H1 (cell line): Measurements from ENCODE around the gene SYCE1L. TPM values are rescaled to one million over a fixed set of nuclear protein-coding genes. Genes with fewer than 3 reads are reported as not detected.
"Not testable (repeated sequence)": the region's sequence is repeated elsewhere in the genome, so short reads cannot be mapped to it uniquely, and the experiment has no call there.

Experiments used
- CTCF ChIA-PET: fragments of 300-600 bp; sonication (Branson Sonifier 250); formaldehyde crosslinking; loops from one replicate; lab custom pipeline; 2021; ENCODE audit not compliant: partially characterized antibody; lab: Charles Lee
- POLR2A ChIA-PET: fragments of 300-600 bp; sonication (Branson Sonifier 250); formaldehyde crosslinking; loops from one replicate; lab custom pipeline; 2021; ENCODE audit warnings: inconsistent platforms; ENCODE audit not compliant: partially characterized antibody; lab: Charles Lee
- DNase-seq, 2 experiments: peaks; one replicate each; pipeline versions ENCODE4 v3.0.0 to v3.0.0-alpha.2; 2010 to 2022; ENCODE audit warnings: low spot score in 2 of 2, low read depth in 1 of 2, mixed read lengths in 1 of 2
- FAIRE-seq: peaks from 2 replicates; lab custom pipeline; 2011; peaks lifted over from hg19 to GRCh38; lab: Jason Lieb, UNC
- H2AFZ ChIP-seq: 2 replicates; pipeline ENCODE4 v1.8.1; 2012; ENCODE audit warnings: low read length, inconsistent platforms
- H2AK5ac ChIP-seq: 2 replicates; pipeline ENCODE4 v1.6.1; 2013; ENCODE audit warnings: low read depth, low read length
- H2BK120ac ChIP-seq: replicated peaks from 2 replicates; pipeline ENCODE3; 2013; ENCODE audit warnings: low read depth, low read length, inconsistent platforms
- H2BK12ac ChIP-seq: 2 replicates; pipeline ENCODE4 v1.6.1; 2013; ENCODE audit warnings: low read depth, low read length
- H2BK15ac ChIP-seq: 2 replicates; pipeline ENCODE4 v1.6.1; 2013; ENCODE audit warnings: low read length
- H2BK20ac ChIP-seq: 2 replicates; pipeline ENCODE4 v1.6.1; 2013; ENCODE audit warnings: low read length
- H2BK5ac ChIP-seq: 2 replicates; pipeline ENCODE4 v1.6.1; 2013; ENCODE audit warnings: low read depth, low read length
- H3K14ac ChIP-seq: 2 replicates; pipeline ENCODE4 v1.6.1; 2013; ENCODE audit warnings: inconsistent platforms; ENCODE audit not compliant: insufficient read length
- H3K18ac ChIP-seq: 2 replicates; pipeline ENCODE4 v1.6.1; 2013; ENCODE audit warnings: low read length; ENCODE audit errors: extremely low read depth
- H3K23ac ChIP-seq: 2 replicates; pipeline ENCODE4 v1.6.1; 2013; ENCODE audit warnings: inconsistent platforms; ENCODE audit not compliant: insufficient read length
- H3K23me2 ChIP-seq: 2 replicates; pipeline ENCODE4 v1.6.1; 2013; ENCODE audit warnings: low read depth, low read length
- H3K27ac ChIP-seq: 2 replicates; pipeline ENCODE4 v1.6.1; 2011; ENCODE audit warnings: low read depth, low read length, inconsistent platforms
- H3K27me3 ChIP-seq, 4 experiments: replicated peaks in 1 of 4; 1 replicate in 1 of 4; 2 replicates in 3 of 4; pipeline versions ENCODE4 v1.6.1 to v1.8.1; 2011 to 2013; ENCODE audit warnings: low read length in 3 of 4, mild to moderate bottlenecking in 3 of 4, inconsistent platforms in 2 of 4, mixed read lengths in 2 of 4, moderate library complexity in 1 of 4; ENCODE audit not compliant: control insufficient read depth in 3 of 4, insufficient read depth in 3 of 4; ENCODE audit errors: extremely low read depth in 1 of 4
- H3K36me3 ChIP-seq, 4 experiments: 2 replicates each; pipeline versions ENCODE4 v1.6.1 to v1.8.1; 2011 to 2013; ENCODE audit warnings: mild to moderate bottlenecking in 4 of 4, low read length in 3 of 4, moderate library complexity in 2 of 4, control low read depth in 1 of 4, inconsistent platforms in 1 of 4; ENCODE audit not compliant: insufficient read depth in 4 of 4, control insufficient read depth in 2 of 4
- H3K4ac ChIP-seq: replicated peaks from 2 replicates; pipeline ENCODE3; 2013; ENCODE audit warnings: low read length, low read depth, mixed read lengths, inconsistent platforms; ENCODE audit not compliant: insufficient read length
- H3K4me1 ChIP-seq, 4 experiments: replicated peaks in 1 of 4; 1 replicate in 1 of 4; 2 replicates in 3 of 4; pipeline versions ENCODE4 v1.6.1 to v1.8.1; 2011 to 2013; ENCODE audit warnings: low read length in 3 of 4, inconsistent platforms in 2 of 4, mixed read lengths in 1 of 4; ENCODE audit not compliant: insufficient read depth in 4 of 4, control insufficient read depth in 3 of 4
- H3K4me2 ChIP-seq, 2 experiments: 2 replicates each; pipeline versions ENCODE4 v1.6.1 to v1.8.1; 2011 to 2013; ENCODE audit warnings: low read depth in 2 of 2, low read length in 2 of 2, control low read depth in 1 of 2, inconsistent platforms in 1 of 2, mild to moderate bottlenecking in 1 of 2; ENCODE audit not compliant: insufficient read depth in 1 of 2
- H3K4me3 ChIP-seq, 4 experiments: fragments of 200-600, 300-600 bp in 1 of 4; sonication (generic), shearing (Covaris generic), sonication (Bioruptor Twin) in 1 of 4; 2 replicates each; pipeline versions ENCODE4 v1.5.1 to v1.8.1; 2011 to 2016; ENCODE audit warnings: low read length in 4 of 4, low read depth in 3 of 4, control low read depth in 2 of 4, inconsistent platforms in 2 of 4, mild to moderate bottlenecking in 2 of 4, mixed read lengths in 1 of 4, moderate library complexity in 1 of 4; ENCODE audit not compliant: insufficient read depth in 2 of 4; ENCODE audit errors: extremely low read depth in 1 of 4
- H3K56ac ChIP-seq: replicated peaks from 2 replicates; pipeline ENCODE3; 2013; ENCODE audit warnings: low read depth, mild to moderate bottlenecking, mixed read lengths, low read length, inconsistent platforms; ENCODE audit not compliant: insufficient read length
- H3K79me1 ChIP-seq: 2 replicates; pipeline ENCODE4 v1.6.1; 2013; ENCODE audit warnings: low read depth, low read length, control low read depth
- H3K79me2 ChIP-seq, 2 experiments: 2 replicates each; pipeline versions ENCODE4 v1.6.1 to v1.8.1; 2012 to 2013; ENCODE audit warnings: low read length in 2 of 2, mild to moderate bottlenecking in 2 of 2, inconsistent platforms in 1 of 2; ENCODE audit not compliant: insufficient read depth in 2 of 2, control insufficient read depth in 1 of 2
- H3K9ac ChIP-seq, 4 experiments: replicated peaks in 1 of 4; 1 replicate in 1 of 4; 2 replicates in 3 of 4; pipeline versions ENCODE4 v1.6.1 to v1.8.1; 2011 to 2013; ENCODE audit warnings: low read depth in 3 of 4, low read length in 3 of 4, control low read depth in 2 of 4, mild to moderate bottlenecking in 2 of 4, moderate library complexity in 2 of 4, inconsistent platforms in 1 of 4; ENCODE audit errors: extremely low read depth in 1 of 4
- H3K9me3 ChIP-seq, 2 experiments: 2 replicates each; pipeline versions ENCODE4 v1.6.1 to v1.8.1; 2012 to 2013; ENCODE audit warnings: mild to moderate bottlenecking in 2 of 2, moderate library complexity in 2 of 2, control low read depth in 1 of 2, inconsistent platforms in 1 of 2, low read depth in 1 of 2, low read length in 1 of 2, mixed read lengths in 1 of 2; ENCODE audit not compliant: insufficient read depth in 2 of 2
- H4K20me1 ChIP-seq, 2 experiments: replicated peaks in 1 of 2; 2 replicates each; pipeline versions ENCODE3 to v1.8.1; 2011 to 2013; ENCODE audit warnings: inconsistent platforms in 2 of 2, low read length in 2 of 2, mild to moderate bottlenecking in 1 of 2; ENCODE audit not compliant: insufficient read depth in 2 of 2, control insufficient read depth in 1 of 2
- H4K5ac ChIP-seq: 2 replicates; pipeline ENCODE4 v1.6.1; 2013; ENCODE audit warnings: low read length, low read depth, mixed read lengths, inconsistent platforms; ENCODE audit not compliant: insufficient read length
- H4K8ac ChIP-seq: 2 replicates; pipeline ENCODE4 v1.8.0; 2013; ENCODE audit warnings: mild to moderate bottlenecking, moderate library complexity, low read length, inconsistent platforms; ENCODE audit not compliant: insufficient read depth; ENCODE audit errors: extremely low read depth
- H4K91ac ChIP-seq: replicated peaks from 2 replicates; pipeline ENCODE3; 2013; ENCODE audit warnings: low read length, mixed read lengths, inconsistent platforms; ENCODE audit not compliant: insufficient read length
- WGBS, 2 experiments: shearing (Covaris generic) in 1 of 2; methylation state at CpG; one replicate each; pipeline versions ENCODE4 v1.1.6 to v1.1.7; 2013 to 2015; ENCODE audit warnings: low lambda C conversion rate in 2 of 2, mixed read lengths in 2 of 2, inconsistent platforms in 1 of 2, low coverage in 1 of 2, missing lambda C conversion rate in 1 of 2; ENCODE audit not compliant: insufficient replicate concordance in 2 of 2, insufficient coverage in 1 of 2, insufficient read length in 1 of 2; ENCODE audit errors: extremely low coverage in 1 of 2, missing lambda C conversion rate in 1 of 2; 5-methylcytosine and 5-hydroxymethylcytosine counted together
- polyA plus RNA-seq, 7 experiments: library from polyadenylated mRNA; depleted of rRNA in 3 of 7; stranded (reverse) in 5 of 7; unstranded in 2 of 7; fragments of >200 nt in 5 of 7; fragments of 200-250 nt in 2 of 7; gene quantifications; 1 replicate in 5 of 7; 2 replicates in 1 of 7; 4 replicates in 1 of 7; pipeline versions ENCODE4 v1.2.1 to v1.2.3, GENCODE V29; 2011 to 2013; ENCODE audit warnings: missing spikeins in 2 of 7, mixed read lengths in 2 of 7
- total RNA-seq: library from RNA; stranded (reverse); fragmentation: NEBNext Ultra II Directional; extraction: Animal tissue kit (Norgen Biotek cat#: 25700); gene quantifications from 2 replicates; pipeline ENCODE4 v1.2.1, GENCODE V29; 2021

The SYCE1L gene
- total and polyA plus RNA-seq, 2 of the 8 experiments (the other 6 are each of a cell fraction or from before 2014, with no cell fraction given): 5.8 to 6.8 TPM

DNA sequence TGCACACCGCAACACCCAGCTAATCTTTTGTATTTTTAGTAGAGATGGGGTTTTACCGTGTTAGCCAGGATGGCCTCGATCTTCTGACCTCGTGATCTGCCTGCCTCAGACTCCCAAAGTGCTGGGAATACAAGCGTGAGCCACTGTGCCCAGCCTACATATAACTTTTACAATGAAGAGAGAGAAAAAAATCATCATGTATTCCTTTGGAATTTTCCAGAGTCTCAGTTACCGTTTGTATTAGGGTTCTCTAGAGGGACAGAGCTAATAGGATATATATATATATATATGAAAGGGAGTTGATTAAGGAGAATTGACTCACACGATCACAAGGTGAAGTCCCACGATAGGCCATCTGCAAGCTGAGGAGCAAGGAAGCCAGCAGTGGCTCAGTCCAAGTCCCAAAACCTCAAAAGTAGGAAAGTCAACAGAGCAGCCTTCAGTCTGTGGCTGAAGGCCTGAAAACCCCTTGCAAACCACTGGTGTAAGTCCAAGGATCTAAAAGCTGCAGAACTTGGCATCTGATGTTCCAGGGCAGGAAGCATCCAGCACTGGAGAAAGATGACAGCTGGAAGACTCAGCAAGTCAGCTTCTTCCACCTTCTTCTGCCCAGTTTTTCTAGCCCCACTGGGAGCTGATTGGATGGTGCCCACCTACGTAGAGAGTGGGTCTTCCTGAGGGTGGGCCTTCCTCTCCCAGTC lies 33.5 kb upstream of the SYCE1L start:
- H3K23ac ChIP-seq, H3K14ac ChIP-seq, H3K18ac ChIP-seq, H3K4me1 ChIP-seq, H3K27ac ChIP-seq, H4K8ac ChIP-seq, H2BK5ac ChIP-seq, H2BK120ac ChIP-seq, POLR2A ChIA-PET, H3K23me2 ChIP-seq, H2BK20ac ChIP-seq, H3K9me3 ChIP-seq, H4K91ac ChIP-seq, H3K4ac ChIP-seq, H3K56ac ChIP-seq, H2BK15ac ChIP-seq, H4K5ac ChIP-seq, H3K4me3 ChIP-seq, FAIRE-seq, H3K4me2 ChIP-seq, H2AFZ ChIP-seq, H3K79me2 ChIP-seq, DNase-seq, H2BK12ac ChIP-seq, H3K36me3 ChIP-seq, H3K27me3 ChIP-seq, H4K20me1 ChIP-seq, H3K79me1 ChIP-seq, H3K9ac ChIP-seq, H2AK5ac ChIP-seq: not testable (repeated sequence)
- 94% methylated on average over 9 of the region's 9 CpGs; no CpG with 5 or more reads in 1 of the 2 experiments for WGBS, 2 experiments
- CTCF ChIA-PET: interaction anchor here (1.6 to 1.7 kb wide), 2 partner anchors 13 to 119 kb away, joined by 3 read pairs; no protein-coding TSS in a partner anchor
